ENCODE results near the gene CDC73. TPM values are rescaled to one million over a fixed set of nuclear protein-coding genes. Genes with fewer than 3 reads are reported as not detected.
A peak's percentile ranks its signal among the peaks of the same experiment; 100 is the strongest.

CDC73 gene
- total and polyA plus RNA-seq, 9 of the 15 experiments (the other 6 are each of a cell fraction or from before 2014, with no cell fraction given): 19.0 to 61.7 (median 30.1) TPM

- TF ChIP-seq UBTF (IDR thresholded peaks at IDR 0.05; ENCODE audit: borderline replicate concordance in 1 of 2, low read depth in 2 of 2, low read length in 2 of 2): peak; percentile 90 to 97; a peak in 3 of 4 replicates
- TF ChIP-seq CBX3 (IDR thresholded peaks at IDR 0.05; ENCODE audit: borderline replicate concordance in 1 of 2, low read length in 2 of 2): 0 out of 3 replicates have a peak, but pooled peaks of 1 of the 2 experiments have one; percentile 19
- 0 out of 2 replicates have a peak, but pooled peaks have one; percentile 9 for TF ChIP-seq ZNF740 (CRISPR knock-in tag; IDR thresholded peaks at IDR 0.05)
- no peak for TF ChIP-seq ZNF740 (tag; IDR thresholded peaks at IDR 0.05)
- 0 out of 2 replicates have a peak, but pooled peaks have one; percentile 52 for TF ChIP-seq NKRF (IDR thresholded peaks at IDR 0.05; ENCODE audit: borderline replicate concordance)
- TF ChIP-seq CREB5 (CRISPR knock-in tag; IDR thresholded peaks at IDR 0.05): no peak
- no peak for TF ChIP-seq ZBTB34 (CRISPR knock-in tag; IDR thresholded peaks at IDR 0.05)
- no peak for TF ChIP-seq DMBX1 (CRISPR knock-in tag; IDR thresholded peaks at IDR 0.05; ENCODE audit: borderline replicate concordance)
- no peak for TF ChIP-seq HNRNPUL1 (IDR thresholded peaks at IDR 0.05; ENCODE audit: low read length)
- TF ChIP-seq THRB (CRISPR knock-in tag; conservative IDR thresholded peaks at IDR 0.05): no peak
- no peak for TF ChIP-seq IFI16 (CRISPR knock-in tag; IDR thresholded peaks at IDR 0.05)
- peak; percentile 73 for TF ChIP-seq L3MBTL2 (IDR thresholded peaks at IDR 0.05)
- TF ChIP-seq ZNF274 (IDR thresholded peaks at IDR 0.05; ENCODE audit: borderline replicate concordance, low read depth, low read length): no peak
- peak; percentile 82 to 88 for TF ChIP-seq FOXK2 (conservative IDR thresholded peaks at IDR 0.05 in 1 of 2, IDR thresholded peaks at IDR 0.05 in 1 of 2; ENCODE audit: low read depth in 2 of 2)
- no peak for TF ChIP-seq ZBED1 (IDR thresholded peaks at IDR 0.05)
- TF ChIP-seq CC2D1A (IDR thresholded peaks at IDR 0.05): no peak
Measured at GRCh38 chr1:193104907-193105820, 16.7 kb upstream of the CDC73 start, which contains the start of gene GLRX2 (continued).
